Measurements from ENCODE around the gene HSPA12B.

DNA sequence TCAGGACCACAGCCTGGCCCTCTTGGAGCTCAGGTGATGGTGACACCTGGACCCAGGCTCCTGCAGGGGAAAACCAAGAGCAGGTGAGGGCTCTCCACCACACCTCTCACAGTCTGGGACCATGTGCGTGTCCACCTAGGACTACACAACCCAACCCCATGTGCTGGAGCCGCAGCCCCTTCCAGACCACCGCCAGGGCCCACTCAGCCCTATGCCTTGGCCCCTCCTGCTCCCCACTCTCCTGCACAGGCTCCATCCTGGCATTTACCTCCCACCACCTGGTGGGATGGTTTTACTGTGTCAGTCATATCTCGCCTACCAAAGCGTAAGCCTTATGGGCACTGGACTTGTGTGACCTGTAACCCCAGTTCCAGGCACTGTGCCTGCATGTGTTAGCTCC lies 37.6 kb upstream of the HSPA12B start:
- TF ChIP-seq, protein P1, sequence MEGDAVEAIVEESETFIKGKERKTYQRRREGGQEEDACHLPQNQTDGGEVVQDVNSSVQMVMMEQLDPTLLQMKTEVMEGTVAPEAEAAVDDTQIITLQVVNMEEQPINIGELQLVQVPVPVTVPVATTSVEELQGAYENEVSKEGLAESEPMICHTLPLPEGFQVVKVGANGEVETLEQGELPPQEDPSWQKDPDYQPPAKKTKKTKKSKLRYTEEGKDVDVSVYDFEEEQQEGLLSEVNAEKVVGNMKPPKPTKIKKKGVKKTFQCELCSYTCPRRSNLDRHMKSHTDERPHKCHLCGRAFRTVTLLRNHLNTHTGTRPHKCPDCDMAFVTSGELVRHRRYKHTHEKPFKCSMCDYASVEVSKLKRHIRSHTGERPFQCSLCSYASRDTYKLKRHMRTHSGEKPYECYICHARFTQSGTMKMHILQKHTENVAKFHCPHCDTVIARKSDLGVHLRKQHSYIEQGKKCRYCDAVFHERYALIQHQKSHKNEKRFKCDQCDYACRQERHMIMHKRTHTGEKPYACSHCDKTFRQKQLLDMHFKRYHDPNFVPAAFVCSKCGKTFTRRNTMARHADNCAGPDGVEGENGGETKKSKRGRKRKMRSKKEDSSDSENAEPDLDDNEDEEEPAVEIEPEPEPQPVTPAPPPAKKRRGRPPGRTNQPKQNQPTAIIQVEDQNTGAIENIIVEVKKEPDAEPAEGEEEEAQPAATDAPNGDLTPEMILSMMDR (IDR thresholded peaks at IDR 0.05) = no peak
- TF ChIP-seq POLR2A (IDR thresholded peaks at IDR 0.05) = no peak

Measured in heart left ventricle (tissue), 13 donors.